ENCODE data around the gene MOB3A. TPM values are rescaled to one million over a fixed set of nuclear protein-coding genes. Genes with fewer than 3 reads are reported as not detected.

The MOB3A gene
- total and polyA plus RNA-seq, 9 of the 15 experiments (the other 6 are each of a cell fraction or from before 2014, with no cell fraction given) = 1.1 to 24.1 (median 6.0) TPM

GRCh38 chr19:2096480-2097202 is 515 bp upstream of the MOB3A start, which contains the start of gene IZUMO4 (continued):
- TF ChIP-seq SRSF7 (optimal IDR thresholded peaks at IDR 0.05; ENCODE audit: low read depth, low read length) = no peak
- TF ChIP-seq ZNF696 (CRISPR knock-in tag; conservative IDR thresholded peaks at IDR 0.05) = no peak
- TF ChIP-seq RAD21 (CRISPR knock-in tag; conservative IDR thresholded peaks at IDR 0.05 in 1 of 2, IDR thresholded peaks at IDR 0.05 in 1 of 2) = peak in 1 of 2 experiments; percentile 27; a peak in 1 of 4 replicates
- TF ChIP-seq POLR2G (IDR thresholded peaks at IDR 0.05; ENCODE audit: low read depth, low read length) = no peak
- TF ChIP-seq, protein P1, sequence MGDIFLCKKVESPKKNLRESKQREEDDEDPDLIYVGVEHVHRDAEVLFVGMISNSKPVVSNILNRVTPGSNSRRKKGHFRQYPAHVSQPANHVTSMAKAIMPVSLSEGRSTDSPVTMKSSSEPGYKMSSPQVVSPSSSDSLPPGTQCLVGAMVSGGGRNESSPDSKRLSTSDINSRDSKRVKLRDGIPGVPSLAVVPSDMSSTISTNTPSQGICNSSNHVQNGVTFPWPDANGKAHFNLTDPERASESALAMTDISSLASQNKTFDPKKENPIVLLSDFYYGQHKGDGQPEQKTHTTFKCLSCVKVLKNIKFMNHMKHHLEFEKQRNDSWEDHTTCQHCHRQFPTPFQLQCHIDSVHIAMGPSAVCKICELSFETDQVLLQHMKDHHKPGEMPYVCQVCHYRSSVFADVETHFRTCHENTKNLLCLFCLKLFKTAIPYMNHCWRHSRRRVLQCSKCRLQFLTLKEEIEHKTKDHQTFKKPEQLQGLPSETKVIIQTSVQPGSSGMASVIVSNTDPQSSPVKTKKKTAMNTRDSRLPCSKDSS (IDR thresholded peaks at IDR 0.05; ENCODE audit: low read depth, partially characterized antibody) = no peak
- no peak for TF ChIP-seq FOXM1 (IDR thresholded peaks at IDR 0.05; ENCODE audit: low read depth)
- TF ChIP-seq FOXM1 (CRISPR knock-in tag; IDR thresholded peaks at IDR 0.05; ENCODE audit: low read depth) = no peak
- no peak for TF ChIP-seq STAG1 (CRISPR knock-in tag; IDR thresholded peaks at IDR 0.05; ENCODE audit: borderline replicate concordance)
- TF ChIP-seq KLF10 (CRISPR knock-in tag; IDR thresholded peaks at IDR 0.05) = no peak
- TF ChIP-seq ZBTB5 (IDR thresholded peaks at IDR 0.05) = no peak
- TF ChIP-seq TAF9B (IDR thresholded peaks at IDR 0.05; ENCODE audit: partially characterized antibody) = no peak
- no peak for TF ChIP-seq RERE (CRISPR knock-in tag; IDR thresholded peaks at IDR 0.05; ENCODE audit: borderline replicate concordance)
- TF ChIP-seq CREM (IDR thresholded peaks at IDR 0.05; ENCODE audit: low read depth) = peak; percentile 64; the same call in 1 of the 2 replicates
- TF ChIP-seq, protein P2, sequence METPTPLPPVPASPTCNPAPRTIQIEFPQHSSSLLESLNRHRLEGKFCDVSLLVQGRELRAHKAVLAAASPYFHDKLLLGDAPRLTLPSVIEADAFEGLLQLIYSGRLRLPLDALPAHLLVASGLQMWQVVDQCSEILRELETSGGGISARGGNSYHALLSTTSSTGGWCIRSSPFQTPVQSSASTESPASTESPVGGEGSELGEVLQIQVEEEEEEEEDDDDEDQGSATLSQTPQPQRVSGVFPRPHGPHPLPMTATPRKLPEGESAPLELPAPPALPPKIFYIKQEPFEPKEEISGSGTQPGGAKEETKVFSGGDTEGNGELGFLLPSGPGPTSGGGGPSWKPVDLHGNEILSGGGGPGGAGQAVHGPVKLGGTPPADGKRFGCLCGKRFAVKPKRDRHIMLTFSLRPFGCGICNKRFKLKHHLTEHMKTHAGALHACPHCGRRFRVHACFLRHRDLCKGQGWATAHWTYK (CRISPR knock-in tag; IDR thresholded peaks at IDR 0.05) = no peak
- no peak for TF ChIP-seq FOXK2 (conservative IDR thresholded peaks at IDR 0.05 in 1 of 2, IDR thresholded peaks at IDR 0.05 in 1 of 2; ENCODE audit: low read depth in 2 of 2)

Measured in K562 (cell line).